HG03135 (cell line): ENCODE results near the gene PIGT.
"Not testable (repeated sequence)": the region's sequence is repeated elsewhere in the genome, so short reads cannot be mapped to it uniquely, and the experiment has no call there.

Experiments used
- ATAC-seq: cut with Tn5 transposase; IDR thresholded peaks from one replicate; pipeline ENCODE4 v1.9.1; 2021; ENCODE audit warnings: mild to moderate bottlenecking, moderate library complexity; ENCODE audit not compliant: unreplicated experiment

PIGT gene

DNA sequence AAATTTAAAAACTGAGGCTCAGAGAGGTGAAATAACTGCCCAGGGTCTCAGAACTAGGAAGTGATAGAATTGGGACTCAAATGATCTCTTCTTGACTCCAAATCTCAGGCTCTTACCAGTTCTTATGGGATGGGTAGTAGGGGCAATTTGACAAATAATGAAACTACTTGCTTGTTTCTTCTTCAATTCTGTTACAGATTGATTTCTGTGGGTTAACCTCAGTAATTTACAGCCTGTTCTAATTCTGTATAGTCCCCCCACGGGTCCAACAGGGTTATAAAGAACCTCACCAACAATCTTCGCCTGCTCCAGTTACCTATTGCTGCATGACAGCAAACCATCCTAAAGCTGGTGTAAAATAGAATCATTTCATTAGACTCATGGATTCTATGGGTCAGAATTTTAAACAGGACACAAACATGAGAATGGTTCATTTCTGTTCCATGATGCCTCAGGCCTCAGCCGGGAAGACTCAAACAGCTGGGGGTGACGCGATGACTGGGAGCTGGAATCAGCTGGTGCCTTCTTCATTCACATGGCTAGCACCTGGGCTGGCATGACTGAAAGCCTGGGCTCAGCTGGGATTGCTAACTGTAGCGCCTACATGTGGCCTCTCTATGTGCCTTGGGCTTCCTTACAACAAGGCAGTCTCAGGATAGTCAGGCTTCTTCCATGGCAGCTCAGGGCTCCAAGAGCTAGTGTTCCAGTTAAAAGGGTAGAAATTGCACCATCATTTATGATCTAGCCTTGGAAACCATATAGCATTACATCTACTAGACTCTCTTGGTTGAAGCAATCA lies 47.0 kb downstream of the PIGT start:
- ATAC-seq = no peak

GRCh38 chr20:45463709-45464108 lies 47.8 kb downstream of the PIGT start:
- ATAC-seq = no peak

DNA sequence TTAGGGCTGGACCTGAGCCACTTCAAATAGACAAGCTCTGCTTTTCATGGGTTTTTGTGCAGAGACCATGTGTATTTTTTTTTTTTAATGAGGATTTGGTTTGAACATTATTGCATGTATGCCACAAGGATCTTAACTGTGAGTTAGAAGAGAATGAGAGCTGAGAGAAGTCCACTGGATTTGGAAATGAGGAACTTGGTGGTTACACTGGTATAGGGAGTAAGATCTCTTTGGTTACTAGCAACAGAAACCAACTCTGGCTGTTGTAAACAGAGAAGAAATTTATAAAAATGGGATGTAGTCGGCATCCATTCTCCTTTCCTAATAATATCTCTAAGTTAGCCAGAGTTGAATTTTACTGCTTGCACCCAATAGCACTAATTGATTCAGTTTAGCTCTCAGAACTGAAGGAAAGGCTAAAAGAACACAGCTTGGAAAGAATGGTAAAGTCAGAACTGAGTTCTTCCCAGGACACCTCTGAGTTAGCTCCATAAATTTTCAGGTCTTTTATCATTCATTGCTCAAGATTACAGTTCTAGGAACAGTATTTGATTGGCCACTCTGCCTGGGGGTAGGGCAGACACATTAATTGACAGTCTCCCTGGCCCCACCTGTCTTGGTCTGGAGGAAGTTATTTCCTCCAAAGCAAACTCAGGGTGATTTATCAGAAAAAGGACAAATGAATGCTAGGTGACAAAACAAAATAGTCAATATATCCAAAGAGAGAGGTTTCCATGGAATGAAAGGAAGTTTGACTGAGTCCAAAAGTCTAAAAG lies 49.7 kb downstream of the PIGT start:
- ATAC-seq = no peak

DNA sequence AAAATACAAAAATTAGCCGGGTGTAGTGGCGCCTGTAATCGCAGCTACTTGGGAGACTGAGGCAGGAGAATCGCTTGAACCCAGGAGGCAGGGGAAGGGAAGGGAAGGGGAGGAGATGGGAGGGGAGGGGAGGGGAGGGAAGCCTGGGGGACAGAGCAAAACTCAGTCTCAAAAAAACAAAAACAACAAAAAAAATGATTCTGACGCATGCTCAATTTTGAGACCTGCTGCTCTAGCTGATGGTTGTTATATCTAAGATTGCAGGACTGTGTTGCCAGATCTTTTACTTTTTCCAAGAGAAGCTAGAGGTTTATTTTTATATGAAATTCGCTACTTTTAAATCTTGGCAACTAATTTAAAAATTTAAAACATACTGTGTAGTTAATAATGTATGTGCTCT lies 51.2 kb downstream of the PIGT start:
- no peak for ATAC-seq

GRCh38 chr20:45467861-45468260 lies 51.9 kb downstream of the PIGT start:
- ATAC-seq = no peak

- no peak for ATAC-seq
These were observed 53.7 kb downstream of the PIGT start, which contains the start of gene WFDC2 for GRCh38 chr20:45469336-45470261. WFDC2 (plus strand) TSS chr20:45469753; CDS start chr20:45469782, 29 bp downstream.

DNA sequence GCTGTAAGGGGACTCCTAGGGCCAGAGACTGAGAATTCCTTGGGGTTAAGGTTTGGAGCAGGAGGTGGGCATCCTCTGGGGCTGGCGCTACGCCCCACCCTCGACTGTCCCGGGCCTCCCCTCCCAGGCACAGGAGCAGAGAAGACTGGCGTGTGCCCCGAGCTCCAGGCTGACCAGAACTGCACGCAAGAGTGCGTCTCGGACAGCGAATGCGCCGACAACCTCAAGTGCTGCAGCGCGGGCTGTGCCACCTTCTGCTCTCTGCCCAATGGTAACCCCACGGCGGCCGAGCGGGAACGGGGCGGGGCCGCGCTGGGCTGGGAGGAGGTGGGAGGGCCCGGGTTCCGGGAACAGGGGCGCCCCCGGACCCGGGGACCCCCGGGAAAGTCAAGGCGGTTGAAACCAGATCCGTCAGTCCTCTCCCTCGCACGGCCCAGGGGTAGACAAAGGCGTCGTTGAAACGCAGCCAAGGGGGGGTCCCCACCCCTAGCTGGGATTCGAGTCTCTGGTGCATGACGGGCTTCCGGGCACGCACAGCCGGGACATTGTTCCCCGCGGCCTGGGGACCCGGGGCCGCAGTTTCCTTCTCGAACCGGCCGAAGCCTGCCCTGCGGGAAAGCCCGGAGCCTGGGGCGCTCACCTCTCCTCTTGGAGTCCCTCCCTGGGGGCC lies 54.5 kb downstream of the PIGT start:
- no peak for ATAC-seq

DNA sequence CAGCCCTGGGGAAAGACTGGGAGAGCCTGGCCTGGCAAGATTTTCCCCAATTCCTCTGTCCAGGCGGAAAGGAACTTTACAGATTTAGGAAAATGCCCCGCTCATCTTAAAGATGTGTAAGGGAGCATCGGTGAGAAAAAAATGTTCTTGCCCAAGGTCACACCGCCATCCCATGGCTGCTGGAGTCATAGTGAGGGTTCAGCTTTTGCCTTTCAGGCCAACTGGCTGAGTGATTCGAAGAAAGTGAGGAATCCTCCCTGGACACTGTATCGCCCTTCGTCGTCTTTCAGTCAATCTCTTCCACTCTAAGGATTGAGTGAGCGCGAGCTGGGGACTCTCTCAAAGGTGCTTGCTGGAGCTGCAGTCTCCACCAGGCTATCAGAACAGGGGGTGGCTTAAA lies 55.0 kb downstream of the PIGT start:
- ATAC-seq = no peak

- not testable (repeated sequence) for ATAC-seq
These were observed 56.3 kb downstream of the PIGT start for GRCh38 chr20:45472286-45472685.
